Tibial nerve (tissue), 4 donors: Measurements from ENCODE around the gene INO80B.

Source experiments
- EP300 ChIP-seq, 2 donors: sonication (generic); formaldehyde crosslinking; IDR thresholded peaks; one replicate each; pipeline ENCODE4 v1.6.1; 2017; ENCODE audit warnings: antibody characterized with exemption in 2 of 2, mild to moderate bottlenecking in 1 of 2
- POLR2A ChIP-seq, 2 donors: fragments of 450-650 bp; IDR thresholded peaks; one replicate each; pipeline ENCODE4 v1.6.1; 2017; ENCODE audit warnings: antibody characterized with exemption in 2 of 2, mild to moderate bottlenecking in 2 of 2, moderate library complexity in 2 of 2
- TF ChIP-seq, protein P1 (sequence below), 5 experiments: fragments of 200-600 bp in 3 of 5; fragments of 450-650 bp in 2 of 5; sonication (generic) in 3 of 5; IDR thresholded peaks; one replicate each; pipeline ENCODE4 v1.5.1; 2016 to 2019; ENCODE audit warnings: antibody characterized with exemption in 5 of 5, mild to moderate bottlenecking in 3 of 5, moderate library complexity in 2 of 5

DNA sequence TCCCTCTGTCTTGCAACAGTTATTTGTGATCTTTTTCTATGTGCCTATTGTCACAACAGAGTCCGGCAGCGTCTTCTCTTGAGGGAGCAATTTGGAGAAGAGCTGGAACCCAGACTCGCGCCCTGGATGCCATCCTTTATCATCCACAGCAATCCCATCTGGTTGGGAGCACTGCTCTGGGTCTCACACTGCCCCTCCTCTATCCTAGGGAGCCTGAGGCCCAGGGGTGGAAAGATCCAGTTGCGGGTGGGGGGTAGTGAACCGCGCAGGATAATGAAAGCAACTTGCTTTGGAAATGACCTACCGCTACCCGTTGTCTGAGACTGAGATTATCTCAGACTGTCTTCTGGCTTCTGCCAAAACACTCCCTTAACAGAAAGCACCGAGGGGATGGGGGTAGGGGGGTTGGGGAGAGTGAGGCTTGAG, 4.1 kb downstream of the INO80B start:
- TF ChIP-seq, protein P1, sequence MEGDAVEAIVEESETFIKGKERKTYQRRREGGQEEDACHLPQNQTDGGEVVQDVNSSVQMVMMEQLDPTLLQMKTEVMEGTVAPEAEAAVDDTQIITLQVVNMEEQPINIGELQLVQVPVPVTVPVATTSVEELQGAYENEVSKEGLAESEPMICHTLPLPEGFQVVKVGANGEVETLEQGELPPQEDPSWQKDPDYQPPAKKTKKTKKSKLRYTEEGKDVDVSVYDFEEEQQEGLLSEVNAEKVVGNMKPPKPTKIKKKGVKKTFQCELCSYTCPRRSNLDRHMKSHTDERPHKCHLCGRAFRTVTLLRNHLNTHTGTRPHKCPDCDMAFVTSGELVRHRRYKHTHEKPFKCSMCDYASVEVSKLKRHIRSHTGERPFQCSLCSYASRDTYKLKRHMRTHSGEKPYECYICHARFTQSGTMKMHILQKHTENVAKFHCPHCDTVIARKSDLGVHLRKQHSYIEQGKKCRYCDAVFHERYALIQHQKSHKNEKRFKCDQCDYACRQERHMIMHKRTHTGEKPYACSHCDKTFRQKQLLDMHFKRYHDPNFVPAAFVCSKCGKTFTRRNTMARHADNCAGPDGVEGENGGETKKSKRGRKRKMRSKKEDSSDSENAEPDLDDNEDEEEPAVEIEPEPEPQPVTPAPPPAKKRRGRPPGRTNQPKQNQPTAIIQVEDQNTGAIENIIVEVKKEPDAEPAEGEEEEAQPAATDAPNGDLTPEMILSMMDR (IDR thresholded peaks at IDR 0.05) = no peak
- TF ChIP-seq EP300 (IDR thresholded peaks at IDR 0.05) (no peak), POLR2A (IDR thresholded peaks at IDR 0.05) (no peak)
